ENCODE measurements around the gene MPHOSPH6.
A peak's percentile ranks its signal among the peaks of the same experiment; 100 is the strongest.

Gene MPHOSPH6

GRCh38 chr16:82113741-82114140 is 56.3 kb downstream of the MPHOSPH6 start:
- DNase-seq: peak; percentile 64

- DNase-seq: no peak
Measured at GRCh38 chr16:82111944-82112343, 58.1 kb downstream of the MPHOSPH6 start.

- DNase-seq: peak; percentile 47
Measured at GRCh38 chr16:82109266-82109665, 60.8 kb downstream of the MPHOSPH6 start.

GRCh38 chr16:82108774-82109173 is 61.2 kb downstream of the MPHOSPH6 start:
- no peak for DNase-seq

- no peak for DNase-seq
Measured at GRCh38 chr16:82108100-82108499, 61.9 kb downstream of the MPHOSPH6 start.

- DNase-seq: no peak
Measured at GRCh38 chr16:82105107-82105506, 64.9 kb downstream of the MPHOSPH6 start.

Data from inflammatory macrophage treated with lipopolysaccharide for 4 hours (primary cell).